GM19455 (cell line): ENCODE data around the gene SUPT5H.
"Not testable (repeated sequence)": the region's sequence is repeated elsewhere in the genome, so short reads cannot be mapped to it uniquely, and the experiment has no call there.

Experiments
- ATAC-seq: cut with Tn5 transposase; IDR thresholded peaks from one replicate; pipeline ENCODE4 v1.9.1; 2021; ENCODE audit not compliant: unreplicated experiment

SUPT5H gene

GRCh38 chr19:39465956-39466747 is 20.8 kb downstream of the SUPT5H start:
- ATAC-seq = no peak

- no peak for ATAC-seq
These were observed 22.6 kb downstream of the SUPT5H start for GRCh38 chr19:39467941-39468340.

GRCh38 chr19:39469036-39469435 is 23.7 kb downstream of the SUPT5H start:
- ATAC-seq = no peak

GRCh38 chr19:39469567-39469966 is 24.2 kb downstream of the SUPT5H start:
- no peak for ATAC-seq

GRCh38 chr19:39470724-39471339 is 25.4 kb downstream of the SUPT5H start:
- ATAC-seq = no peak

- no peak for ATAC-seq
These were observed 26.6 kb downstream of the SUPT5H start for GRCh38 chr19:39471756-39472536.

GRCh38 chr19:39472746-39473442 is 27.5 kb downstream of the SUPT5H start:
- ATAC-seq = no peak

GRCh38 chr19:39473443-39473960 is 28.1 kb downstream of the SUPT5H start:
- ATAC-seq = no peak

GRCh38 chr19:39474139-39474620 is 28.8 kb downstream of the SUPT5H start:
- no peak for ATAC-seq

- ATAC-seq = no peak
These were observed 30.4 kb downstream of the SUPT5H start for GRCh38 chr19:39475748-39476147.

GRCh38 chr19:39479319-39479801 is 34.0 kb downstream of the SUPT5H start:
- not testable (repeated sequence) for ATAC-seq

- no peak for ATAC-seq
These were observed 34.5 kb downstream of the SUPT5H start for GRCh38 chr19:39479916-39480315.

- ATAC-seq = peak; percentile 87
These were observed 35.2 kb downstream of the SUPT5H start, which contains the start of gene TIMM50 for GRCh38 chr19:39480337-39481228. Gene TIMM50, plus strand, starts transcription at chr19:39480838. Its CDS starts 16 bp downstream, at chr19:39480854.

GRCh38 chr19:39481229-39481545 is 35.8 kb downstream of the SUPT5H start:
- ATAC-seq = no peak

- no peak for ATAC-seq
These were observed 36.3 kb downstream of the SUPT5H start for GRCh38 chr19:39481676-39482075.

GRCh38 chr19:39483141-39483540 is 37.8 kb downstream of the SUPT5H start:
- ATAC-seq = no peak

- no peak for ATAC-seq
These were observed 44.4 kb downstream of the SUPT5H start for GRCh38 chr19:39489756-39490155.

GRCh38 chr19:39492225-39492624 is 46.8 kb downstream of the SUPT5H start:
- ATAC-seq = no peak

GRCh38 chr19:39492788-39493187 is 47.4 kb downstream of the SUPT5H start:
- ATAC-seq = no peak

GRCh38 chr19:39494661-39495060 is 49.3 kb downstream of the SUPT5H start:
- no peak for ATAC-seq
